GOT3 (cell line): ENCODE measurements around the gene PLEKHA7.
"Not testable (repeated sequence)": the region's sequence is repeated elsewhere in the genome, so short reads cannot be mapped to it uniquely, and the experiment has no call there.

Experiments used
- DNase-seq: peaks from one replicate; lab custom pipeline; 2025; ENCODE audit warnings: mixed read lengths; lab: John Stamatoyannopoulos, UW

The PLEKHA7 gene

GRCh38 chr11:16942342-16942741, 71.9 kb downstream of the PLEKHA7 start:
- DNase-seq, result no peak

DNA sequence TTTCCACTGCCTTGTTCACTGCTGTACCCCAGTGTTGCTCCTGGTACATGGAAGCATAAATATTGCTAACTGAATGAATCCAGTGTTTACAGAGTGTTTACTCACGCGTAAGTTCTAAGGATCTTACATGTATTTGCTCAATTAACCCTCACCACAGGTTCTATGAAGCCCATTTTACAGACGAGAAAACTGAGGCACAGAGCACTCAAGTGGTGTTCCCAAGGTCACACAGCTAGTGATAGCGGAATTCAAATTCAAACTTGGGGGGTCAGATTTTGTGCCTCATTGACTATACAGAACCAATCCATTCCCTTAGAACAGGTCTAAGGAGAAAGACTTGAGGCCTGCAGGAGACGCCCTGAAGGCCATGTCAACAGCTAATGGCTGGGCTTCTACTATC, 72.3 kb downstream of the PLEKHA7 start:
- DNase-seq, result no peak

- DNase-seq, result no peak
These were observed 76.2 kb downstream of the PLEKHA7 start for GRCh38 chr11:16938061-16938460.

DNA sequence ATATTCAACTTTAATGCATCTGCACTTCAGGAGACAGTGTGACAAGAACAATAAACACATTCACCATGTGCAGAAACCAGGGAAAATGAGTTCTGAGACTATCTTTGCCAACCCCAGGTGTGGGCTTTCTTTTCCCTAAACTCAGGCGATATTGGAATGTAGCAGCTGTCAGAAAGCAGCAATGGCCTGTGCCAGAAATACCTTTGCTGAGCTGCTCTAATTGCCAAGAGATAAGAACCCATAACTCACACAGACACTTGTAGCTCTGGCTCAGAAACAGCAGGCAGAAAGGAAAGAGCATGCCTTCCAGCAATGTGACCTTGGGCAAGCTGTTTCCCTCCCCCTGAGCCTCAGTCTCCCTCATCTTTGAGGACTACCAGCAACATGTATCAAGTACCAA, 77.6 kb downstream of the PLEKHA7 start:
- no peak for DNase-seq

- no peak for DNase-seq
These were observed 78.5 kb downstream of the PLEKHA7 start for GRCh38 chr11:16935518-16936302.

DNA sequence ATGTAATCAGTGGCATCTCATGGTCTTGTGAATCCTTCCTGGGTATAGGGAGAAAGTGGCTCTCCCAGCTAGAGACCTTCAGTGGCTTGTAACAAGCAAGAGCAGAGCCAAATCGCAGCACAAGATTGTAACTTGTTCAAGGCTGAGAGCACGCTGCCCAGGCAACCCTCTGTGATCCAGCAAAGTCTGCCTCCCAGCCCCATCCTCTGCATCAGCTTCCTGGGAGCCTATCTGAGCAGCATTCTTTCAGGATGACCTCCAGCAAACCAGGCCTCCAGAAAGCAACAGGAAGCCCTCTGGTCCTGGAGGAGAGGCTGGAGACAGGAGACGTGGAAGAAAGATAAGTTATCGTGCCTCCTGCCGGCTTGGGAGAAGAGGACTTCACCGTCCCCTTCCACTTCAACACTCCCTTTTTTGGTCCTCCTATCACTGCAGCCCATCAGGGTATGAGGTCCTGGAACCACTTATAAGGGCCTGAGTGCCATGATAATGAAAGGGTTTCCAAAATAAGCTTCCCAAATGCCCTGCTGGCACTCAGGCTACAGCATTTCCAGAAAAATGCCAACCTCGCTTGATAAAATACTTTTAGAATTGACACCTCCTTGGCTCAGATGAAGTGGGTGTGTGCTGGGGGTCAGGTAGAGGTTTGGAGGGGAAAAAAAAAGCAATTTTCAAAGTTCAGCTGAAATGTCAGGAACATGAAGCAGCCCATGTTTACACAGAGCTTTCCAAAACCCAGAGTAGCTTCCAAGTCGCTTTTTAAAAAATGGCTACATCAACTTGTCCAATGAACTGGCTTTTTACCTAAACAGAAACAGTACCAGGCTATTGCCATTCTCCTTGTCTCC, 80.2 kb downstream of the PLEKHA7 start:
- DNase-seq, result no peak

GRCh38 chr11:16933291-16933690, 80.9 kb downstream of the PLEKHA7 start:
- no peak for DNase-seq

DNA sequence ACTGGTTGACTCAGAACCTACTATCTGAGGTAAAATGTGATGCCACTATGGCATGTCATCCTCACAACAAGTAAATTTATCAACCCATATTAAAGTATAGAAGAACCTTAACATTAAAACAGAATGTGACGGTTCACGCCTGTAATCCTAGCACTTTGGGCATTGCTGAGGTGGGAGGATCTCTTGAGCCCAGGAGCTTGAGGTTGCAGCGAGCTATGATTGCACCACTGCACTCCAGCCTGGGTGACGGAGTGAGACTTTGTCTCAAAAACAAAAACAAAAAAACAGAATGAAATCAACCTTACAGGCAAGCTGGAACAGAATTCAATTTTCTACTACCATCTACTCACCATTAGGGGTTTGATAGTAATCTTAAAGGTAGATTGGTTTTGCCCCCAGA, 86.2 kb downstream of the PLEKHA7 start:
- DNase-seq, result no peak

DNA sequence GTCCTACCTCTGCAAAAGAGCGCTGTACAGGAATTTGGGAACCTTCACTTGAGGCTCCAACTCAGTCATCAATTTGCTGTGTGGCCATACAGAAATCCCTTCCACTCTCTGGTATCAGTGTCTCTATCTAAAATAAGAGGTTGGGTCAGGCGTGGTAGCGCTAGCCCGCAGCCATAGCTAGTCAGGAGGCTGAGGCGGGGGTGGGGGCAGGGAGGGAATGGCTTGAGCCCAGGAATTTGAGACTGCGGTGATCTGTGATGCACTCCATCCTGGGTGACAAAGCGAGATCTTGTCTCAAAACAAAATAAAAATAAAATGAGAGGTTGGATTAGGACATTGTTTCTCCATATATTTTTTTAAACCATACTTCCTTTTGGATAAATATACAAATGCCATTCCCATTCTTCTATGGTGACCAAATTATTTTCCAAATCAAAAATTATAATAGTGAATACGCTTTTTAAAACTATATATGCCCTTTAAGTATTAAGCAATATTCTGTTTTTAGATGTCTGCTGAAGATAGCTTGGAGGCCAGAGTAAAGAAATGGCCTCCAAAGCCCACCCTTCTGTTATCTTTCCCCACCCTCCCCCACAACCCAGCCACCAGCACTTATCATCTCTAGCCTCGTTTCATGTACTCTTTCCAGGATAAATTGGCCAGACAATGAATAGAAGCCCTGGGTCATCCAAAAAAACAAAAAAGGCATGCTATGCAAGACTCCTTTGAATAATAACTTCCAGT, 87.2 kb downstream of the PLEKHA7 start:
- DNase-seq, result no peak

DNA sequence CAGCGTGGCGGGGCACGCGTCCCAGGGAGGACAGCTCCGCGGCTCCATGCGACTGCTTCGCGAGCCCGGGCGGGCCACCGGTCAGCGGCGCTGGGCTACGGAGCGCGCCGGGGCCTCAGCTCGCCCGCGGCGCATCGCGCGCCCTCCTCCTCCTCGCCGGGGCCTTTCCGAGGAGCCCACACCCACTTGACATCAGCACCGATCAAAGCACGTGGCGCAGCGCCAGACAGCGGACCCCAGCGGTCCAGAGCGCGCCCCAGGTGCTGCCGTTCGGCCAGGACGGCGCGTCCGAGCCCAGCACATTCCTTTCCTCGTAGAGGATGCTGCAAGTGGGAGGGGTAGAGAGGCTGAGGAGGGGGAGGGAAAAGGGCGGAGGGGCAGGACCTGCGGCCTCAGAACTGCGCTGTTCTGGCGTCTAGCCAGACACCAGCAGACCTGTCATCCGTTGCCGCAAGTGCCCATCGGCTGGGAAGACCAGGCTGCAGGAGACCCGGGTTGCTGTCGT, 88.6 kb downstream of the PLEKHA7 start:
- DNase-seq, result no peak

GRCh38 chr11:16924826-16925560, 89.2 kb downstream of the PLEKHA7 start:
- DNase-seq, result no peak

- DNase-seq, result no peak
These were observed 89.8 kb downstream of the PLEKHA7 start for GRCh38 chr11:16924462-16924825.

DNA sequence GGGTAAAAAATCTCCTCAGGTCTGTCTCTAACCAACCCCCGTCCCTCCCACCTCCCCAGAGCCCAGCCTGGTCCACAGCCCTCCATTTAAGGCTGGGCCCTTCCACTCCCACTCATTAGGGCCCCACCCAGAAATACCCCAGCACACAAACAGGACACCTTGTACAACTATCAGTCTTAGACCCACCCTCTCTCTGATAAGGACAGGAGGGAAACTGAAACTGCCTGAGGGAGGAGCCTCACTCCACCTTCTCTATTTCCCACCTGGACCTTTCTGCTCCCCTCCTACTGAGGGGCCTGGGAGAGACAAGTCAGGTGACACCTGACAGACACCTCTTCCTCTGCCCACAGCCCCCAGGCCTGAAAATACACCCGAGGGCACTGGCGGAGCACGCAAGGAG, 90.2 kb downstream of the PLEKHA7 start:
- DNase-seq, result no peak

DNA sequence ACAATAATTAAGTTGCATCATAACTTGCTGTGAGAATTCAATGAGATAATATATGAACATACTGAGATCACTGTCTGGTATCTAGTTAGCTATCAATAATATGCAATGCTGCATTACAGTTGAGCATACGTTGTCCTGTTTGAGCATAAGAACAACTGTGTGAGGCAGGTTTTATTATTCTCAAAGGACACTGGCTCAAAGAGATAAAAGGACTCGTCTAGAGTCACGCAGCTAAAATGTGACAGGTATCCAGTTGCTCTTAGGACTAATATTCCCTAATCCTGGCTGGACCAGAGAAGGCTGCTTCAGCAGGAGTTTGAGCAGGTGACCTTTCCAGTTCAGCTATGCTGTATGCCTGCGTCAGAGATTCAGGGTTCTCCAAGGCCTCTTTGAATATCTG, 92.5 kb downstream of the PLEKHA7 start:
- no peak for DNase-seq

GRCh38 chr11:16921019-16921418, 93.2 kb downstream of the PLEKHA7 start:
- DNase-seq, result no peak

GRCh38 chr11:16920559-16920958, 93.7 kb downstream of the PLEKHA7 start:
- DNase-seq, result no peak

- DNase-seq, result not testable (repeated sequence)
These were observed 95.6 kb downstream of the PLEKHA7 start for GRCh38 chr11:16918543-16919182.

DNA sequence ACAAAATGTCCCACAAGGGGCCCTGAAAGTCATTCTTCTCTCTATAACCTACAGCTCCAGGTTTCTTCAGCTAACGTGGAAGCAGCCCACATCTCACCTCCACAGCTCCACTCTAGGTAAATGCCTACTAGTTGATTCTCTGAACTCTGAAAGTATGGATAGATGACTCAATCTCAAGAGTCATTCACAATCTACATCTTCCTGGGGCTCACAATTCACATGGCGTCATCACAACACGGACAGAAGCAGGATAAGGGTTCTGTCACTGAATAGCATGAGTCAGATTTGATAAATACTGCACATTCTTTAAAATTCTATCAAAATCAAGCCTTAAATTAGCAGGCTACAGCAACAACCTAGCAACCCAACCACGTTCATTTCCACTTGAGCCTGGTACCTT, 96.3 kb downstream of the PLEKHA7 start:
- no peak for DNase-seq

DNA sequence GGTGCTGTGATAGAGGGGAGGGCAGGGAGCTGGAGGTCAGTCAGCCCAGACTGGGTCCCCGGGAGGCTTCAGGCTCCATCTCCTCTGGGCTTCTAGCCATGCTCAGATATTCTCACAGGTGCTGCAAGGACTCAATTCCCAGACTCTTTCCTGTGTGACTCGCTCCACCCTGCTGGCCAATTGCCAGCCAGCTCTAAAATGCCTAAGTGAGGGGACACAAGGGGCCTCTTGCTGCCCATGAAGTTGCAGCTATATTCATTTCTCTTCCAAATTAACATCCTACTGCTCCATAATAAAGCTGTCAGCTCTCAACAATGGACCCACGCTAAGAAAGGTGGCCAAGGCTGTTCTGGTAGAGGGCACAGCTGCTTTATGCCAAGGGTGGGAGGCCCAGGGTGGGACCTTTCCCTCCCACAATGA, 101.5 kb downstream of the PLEKHA7 start:
- no peak for DNase-seq

DNA sequence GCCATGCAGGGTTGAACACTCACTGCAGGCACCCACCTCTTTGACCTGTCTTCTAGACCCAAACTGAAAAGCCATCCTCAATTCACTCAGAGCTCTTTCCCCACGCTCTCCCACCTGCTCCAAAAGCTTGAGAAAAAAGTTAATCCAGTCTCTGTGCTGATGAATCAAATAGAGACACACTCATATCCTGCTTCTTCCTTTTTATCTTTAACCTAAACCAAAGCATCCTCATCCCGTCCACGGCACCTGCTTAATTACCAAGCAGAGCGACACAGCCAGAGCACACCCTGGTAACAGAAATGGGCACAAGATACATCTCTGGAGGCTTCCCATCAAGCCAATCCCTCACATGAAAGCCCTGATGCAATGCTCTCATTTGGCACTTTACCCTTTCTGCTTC, 102.6 kb downstream of the PLEKHA7 start:
- DNase-seq, result no peak

DNA sequence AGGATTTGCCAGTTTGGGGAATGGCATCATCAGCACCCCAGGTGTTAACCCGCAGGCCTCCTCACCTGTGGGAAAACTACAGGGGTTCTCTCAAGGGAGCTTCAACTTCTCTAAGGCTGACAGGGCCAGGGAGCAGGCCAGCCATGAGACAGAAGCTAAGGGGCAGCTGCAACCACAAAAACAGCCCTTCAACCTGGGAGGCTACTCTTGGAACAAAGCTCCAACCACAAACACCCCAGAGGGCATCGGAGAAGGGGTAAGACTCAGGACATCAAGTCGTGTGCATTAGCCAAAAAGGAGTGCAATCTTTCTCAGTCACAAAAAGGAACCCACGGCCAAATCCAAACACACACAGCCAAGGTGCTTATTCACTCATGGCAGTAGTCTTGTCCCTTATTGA, 103.0 kb downstream of the PLEKHA7 start:
- DNase-seq, result no peak
